Astrocyte (in vitro differentiated cells and primary cell): ENCODE measurements around the gene TMTC1. TPM values are rescaled to one million over a fixed set of nuclear protein-coding genes. Genes with fewer than 3 reads are reported as not detected.
A peak's percentile ranks its signal among the peaks of the same experiment; 100 is the strongest.

ENCODE experiments used
- DNase-seq: peaks from one replicate; pipeline ENCODE4 v3.0.0-alpha.2; 2010; ENCODE audit warnings: low read depth
- FAIRE-seq: peaks from 2 replicates; lab custom pipeline; 2011; peaks lifted over from hg19 to GRCh38; lab: Jason Lieb, UNC
- H2AFZ ChIP-seq: 2 replicates; pipeline ENCODE4 v1.6.0; 2012; ENCODE audit warnings: low read depth, low read length, inconsistent platforms
- H3K27ac ChIP-seq: 2 replicates; pipeline ENCODE4 v1.5.1; 2011; ENCODE audit warnings: low read depth, low read length, inconsistent platforms
- H3K27me3 ChIP-seq: 2 replicates; pipeline ENCODE4 v1.6.0; 2011; ENCODE audit warnings: low read length, inconsistent platforms; ENCODE audit not compliant: insufficient read depth
- H3K36me3 ChIP-seq: 2 replicates; pipeline ENCODE4 v1.5.1; 2011; ENCODE audit warnings: low read length, inconsistent platforms; ENCODE audit not compliant: insufficient read depth
- H3K4me1 ChIP-seq: 2 replicates; pipeline ENCODE4 v1.5.1; 2011; ENCODE audit warnings: low read length, inconsistent platforms; ENCODE audit not compliant: insufficient read depth
- H3K4me2 ChIP-seq: 2 replicates; pipeline ENCODE4 v1.6.0; 2012; ENCODE audit warnings: low read length, inconsistent platforms
- H3K4me3 ChIP-seq: 2 replicates; pipeline ENCODE4 v1.5.1; 2011; ENCODE audit warnings: low read depth, mild to moderate bottlenecking, low read length, inconsistent platforms; ENCODE audit not compliant: insufficient read depth
- H3K79me2 ChIP-seq: 2 replicates; pipeline ENCODE4 v1.6.0; 2012; ENCODE audit warnings: mild to moderate bottlenecking, low read length, inconsistent platforms; ENCODE audit not compliant: insufficient read depth
- H3K9ac ChIP-seq: 2 replicates; pipeline ENCODE4 v1.6.0; 2012; ENCODE audit warnings: mild to moderate bottlenecking, low read length, inconsistent platforms
- H3K9me3 ChIP-seq: 2 replicates; pipeline ENCODE4 v1.5.1; 2012; ENCODE audit warnings: low read depth, mild to moderate bottlenecking, low read length, inconsistent platforms; ENCODE audit not compliant: insufficient read depth
- H4K20me1 ChIP-seq: 2 replicates; pipeline ENCODE4 v1.6.0; 2012; ENCODE audit warnings: low read length, inconsistent platforms; ENCODE audit not compliant: insufficient read depth
- H3K27ac Mint-ChIP-seq: one replicate; pipeline ENCODE4 v1.8.0; 2021; ENCODE audit warnings: mild to moderate bottlenecking, mixed read lengths; ENCODE audit not compliant: unreplicated experiment
- H3K27me3 Mint-ChIP-seq: one replicate; pipeline ENCODE4 v1.8.0; 2021; ENCODE audit warnings: low read depth, mixed read lengths; ENCODE audit not compliant: unreplicated experiment
- H3K36me3 Mint-ChIP-seq: one replicate; pipeline ENCODE4 v1.8.0; 2021; ENCODE audit warnings: low read depth, mixed read lengths; ENCODE audit not compliant: unreplicated experiment
- H3K4me1 Mint-ChIP-seq: one replicate; pipeline ENCODE4 v1.8.0; 2021; ENCODE audit warnings: low read depth, mixed read lengths; ENCODE audit not compliant: unreplicated experiment
- H3K4me3 Mint-ChIP-seq: one replicate; pipeline ENCODE4 v1.8.0; 2021; ENCODE audit warnings: mild to moderate bottlenecking, moderate library complexity, mixed read lengths; ENCODE audit not compliant: unreplicated experiment
- H3K9me3 Mint-ChIP-seq: one replicate; pipeline ENCODE4 v1.8.0; 2021; ENCODE audit warnings: mild to moderate bottlenecking, mixed read lengths; ENCODE audit not compliant: unreplicated experiment
- EZH2 ChIP-seq: IDR thresholded peaks from 2 replicates; pipeline ENCODE4 v1.6.1; 2012; ENCODE audit warnings: mild to moderate bottlenecking, low read length, inconsistent platforms; ENCODE audit not compliant: insufficient read depth
- total RNA-seq: library from RNA; stranded (reverse); gene quantifications from 2 replicates; pipeline ENCODE4 v1.2.1, GENCODE V29; 2021
- TF ChIP-seq, protein P1 (sequence below): IDR thresholded peaks from 2 replicates; pipeline ENCODE4 v1.5.1; 2011; ENCODE audit warnings: low read depth, mild to moderate bottlenecking, inconsistent platforms, low read length, moderate library complexity; ENCODE audit not compliant: insufficient read depth

The TMTC1 gene
- total RNA-seq, 1 donor from 2014 or later, result 4.7 TPM

- peaks cover 3% of the 10 kb centered on the region for H3K4me1 Mint-ChIP-seq
- FAIRE-seq, result no peak
Measured at GRCh38 chr12:29537298-29537697, 246.4 kb downstream of the TMTC1 start.

GRCh38 chr12:29534935-29535334 is 248.8 kb downstream of the TMTC1 start:
- no peak overlapping the region for H3K4me3 Mint-ChIP-seq
- H3K36me3 Mint-ChIP-seq, result no peaks in the 10 kb centered on the region
- no peaks in the 10 kb centered on the region for H3K9me3 ChIP-seq
- no peak overlapping the region for H3K4me2 ChIP-seq
- H3K27ac ChIP-seq, result no peak overlapping the region
- H3K4me3 ChIP-seq, result no peak overlapping the region
- DNase-seq (no peak), FAIRE-seq (no peak)
- no peak overlapping the region for H3K27ac Mint-ChIP-seq
- no peaks in the 10 kb centered on the region for H3K27me3 Mint-ChIP-seq
- H4K20me1 ChIP-seq, result no peaks in the 10 kb centered on the region
- no peaks in the 10 kb centered on the region for H3K27me3 ChIP-seq
- no peak overlapping the region for H2AFZ ChIP-seq
- no peaks in the 10 kb centered on the region for H3K9me3 Mint-ChIP-seq
- TF ChIP-seq EZH2, result no peak
- TF ChIP-seq, protein P1, sequence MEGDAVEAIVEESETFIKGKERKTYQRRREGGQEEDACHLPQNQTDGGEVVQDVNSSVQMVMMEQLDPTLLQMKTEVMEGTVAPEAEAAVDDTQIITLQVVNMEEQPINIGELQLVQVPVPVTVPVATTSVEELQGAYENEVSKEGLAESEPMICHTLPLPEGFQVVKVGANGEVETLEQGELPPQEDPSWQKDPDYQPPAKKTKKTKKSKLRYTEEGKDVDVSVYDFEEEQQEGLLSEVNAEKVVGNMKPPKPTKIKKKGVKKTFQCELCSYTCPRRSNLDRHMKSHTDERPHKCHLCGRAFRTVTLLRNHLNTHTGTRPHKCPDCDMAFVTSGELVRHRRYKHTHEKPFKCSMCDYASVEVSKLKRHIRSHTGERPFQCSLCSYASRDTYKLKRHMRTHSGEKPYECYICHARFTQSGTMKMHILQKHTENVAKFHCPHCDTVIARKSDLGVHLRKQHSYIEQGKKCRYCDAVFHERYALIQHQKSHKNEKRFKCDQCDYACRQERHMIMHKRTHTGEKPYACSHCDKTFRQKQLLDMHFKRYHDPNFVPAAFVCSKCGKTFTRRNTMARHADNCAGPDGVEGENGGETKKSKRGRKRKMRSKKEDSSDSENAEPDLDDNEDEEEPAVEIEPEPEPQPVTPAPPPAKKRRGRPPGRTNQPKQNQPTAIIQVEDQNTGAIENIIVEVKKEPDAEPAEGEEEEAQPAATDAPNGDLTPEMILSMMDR, result no peak
- H3K79me2 ChIP-seq, result no peaks in the 10 kb centered on the region
- H3K36me3 ChIP-seq, result no peaks in the 10 kb centered on the region
- peaks cover 4% of the 10 kb centered on the region for H3K4me1 ChIP-seq
- no peak overlapping the region for H3K9ac ChIP-seq
- peaks cover 3% of the 10 kb centered on the region for H3K4me1 Mint-ChIP-seq

More at GRCh38 chr12:29537298-29537697, 246.4 kb downstream of the TMTC1 start:
- Histone ChIP-seq H3K79me2 (no peaks in the 10 kb centered on the region), H3K4me2 (no peak overlapping the region), H3K27me3 (no peaks in the 10 kb centered on the region), H4K20me1 (no peaks in the 10 kb centered on the region), H3K4me1 (peaks cover 4% of the 10 kb centered on the region), H2AFZ (no peak overlapping the region), H3K4me3 (no peak overlapping the region), H3K9ac (no peak overlapping the region), H3K36me3 (no peaks in the 10 kb centered on the region), H3K9me3 (no peaks in the 10 kb centered on the region), H3K27ac (no peak overlapping the region)
- no peaks in the 10 kb centered on the region for H3K27me3 Mint-ChIP-seq
- peak; percentile 64 for DNase-seq
- H3K9me3 Mint-ChIP-seq, result no peaks in the 10 kb centered on the region
- TF ChIP-seq, protein P1, result no peak
- no peak for TF ChIP-seq EZH2
- no peak overlapping the region for H3K4me3 Mint-ChIP-seq
- H3K27ac Mint-ChIP-seq, result no peak overlapping the region
- H3K36me3 Mint-ChIP-seq, result no peaks in the 10 kb centered on the region

DNA sequence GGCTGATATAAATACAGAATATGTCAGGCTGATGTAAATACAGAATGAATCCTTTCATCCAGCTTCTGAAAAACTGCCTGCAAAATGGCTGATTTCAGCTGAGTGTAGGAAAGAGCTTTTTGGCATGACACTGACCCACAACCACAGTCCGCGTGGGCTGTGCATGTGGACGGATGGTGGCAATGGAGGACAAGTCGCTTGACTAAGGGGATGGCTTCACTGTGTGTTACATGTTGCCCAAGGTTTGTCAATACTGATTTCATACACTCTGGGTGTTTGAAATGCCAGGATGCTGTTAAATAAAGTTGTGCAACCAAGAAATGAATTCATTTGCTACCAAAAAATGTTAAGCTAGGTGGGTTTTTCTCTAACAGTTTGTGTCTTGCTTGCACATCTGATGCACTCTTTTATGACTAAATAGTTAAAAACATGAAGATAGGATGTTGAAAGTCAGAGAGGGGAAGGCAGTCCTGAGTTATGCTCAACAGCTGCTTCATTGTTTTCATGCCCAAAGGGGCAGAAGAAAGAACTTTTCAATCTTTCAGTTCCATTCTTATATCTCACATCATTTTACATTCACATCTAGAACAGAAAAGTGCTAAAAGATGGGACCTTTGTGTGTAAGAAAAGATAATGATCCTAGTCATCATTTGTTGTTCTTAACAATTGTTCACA is 249.8 kb downstream of the TMTC1 start:
- no peaks in the 10 kb centered on the region for H3K27me3 Mint-ChIP-seq
- H3K27ac Mint-ChIP-seq, result no peak overlapping the region
- Histone ChIP-seq H3K4me3 (no peak overlapping the region), H2AFZ (no peak overlapping the region), H3K9ac (no peak overlapping the region), H3K9me3 (no peaks in the 10 kb centered on the region), H3K4me1 (peaks cover 4% of the 10 kb centered on the region), H3K27me3 (no peaks in the 10 kb centered on the region), H3K27ac (no peak overlapping the region), H4K20me1 (no peaks in the 10 kb centered on the region), H3K79me2 (no peaks in the 10 kb centered on the region), H3K4me2 (no peak overlapping the region), H3K36me3 (no peaks in the 10 kb centered on the region)
- TF ChIP-seq, protein P1, result no peak
- TF ChIP-seq EZH2, result no peak
- no peak overlapping the region for H3K4me3 Mint-ChIP-seq
- DNase-seq, result no peak
- FAIRE-seq, result no peak
- no peaks in the 10 kb centered on the region for H3K36me3 Mint-ChIP-seq
- H3K9me3 Mint-ChIP-seq, result no peaks in the 10 kb centered on the region
- peaks cover 3% of the 10 kb centered on the region for H3K4me1 Mint-ChIP-seq
